SK-N-SH treated with all-trans-retinoic acid at 6 μM for 48 hours (cell line): ENCODE measurements around the gene SH2D1B.
"Not testable (repeated sequence)": the region's sequence is repeated elsewhere in the genome, so short reads cannot be mapped to it uniquely, and the experiment has no call there.

Source experiments
- ATAC-seq: fragments of 200-7000 bp; cut with Tn5 transposase; 3 replicates; pipeline ENCODE4 v1.9.1; 2020; ENCODE audit warnings: mild to moderate bottlenecking, moderate library complexity
- ARNTL ChIP-seq: fragments of 450-650 bp; formaldehyde crosslinking; IDR thresholded peaks from 2 replicates; pipeline ENCODE4 v1.5.0; 2020; ENCODE audit warnings: low read depth, mild to moderate bottlenecking, moderate library complexity, borderline replicate concordance
- BACH2 ChIP-seq: fragments of 250-450 bp; sonication (Bioruptor Pico); IDR thresholded peaks from 2 replicates; pipeline ENCODE4 v1.9.0; 2021; ENCODE audit warnings: mild to moderate bottlenecking, borderline replicate concordance
- CREB5 ChIP-seq: fragments of 250-450 bp; sonication (Bioruptor Pico); IDR thresholded peaks from 2 replicates; pipeline ENCODE4 v1.5.1; 2020; ENCODE audit warnings: low read depth, mild to moderate bottlenecking, moderate library complexity
- CSDC2 ChIP-seq: fragments of 250-450 bp; sonication (Bioruptor Pico); IDR thresholded peaks from 2 replicates; pipeline ENCODE4 v1.5.0; 2020; ENCODE audit warnings: mild to moderate bottlenecking, moderate library complexity
- ESRRG ChIP-seq: fragments of 250-450 bp; sonication (Bioruptor Pico); IDR thresholded peaks from 2 replicates; pipeline ENCODE4 v1.6.1; 2021; ENCODE audit warnings: mild to moderate bottlenecking
- GLIS3 ChIP-seq: fragments of 250-450 bp; sonication (Bioruptor Pico); IDR thresholded peaks from 2 replicates; pipeline ENCODE4 v1.5.0; 2020; ENCODE audit warnings: mild to moderate bottlenecking, moderate library complexity
- ISL1 ChIP-seq: fragments of 250-450 bp; sonication (Bioruptor Pico); IDR thresholded peaks from 2 replicates; pipeline ENCODE4 v2.1.2; 2022; ENCODE audit warnings: mild to moderate bottlenecking, moderate library complexity
- OSR1 ChIP-seq: fragments of 250-450 bp; sonication (Bioruptor Pico); IDR thresholded peaks from 2 replicates; pipeline ENCODE4 v1.8.0; 2022; ENCODE audit warnings: moderate library complexity, mild to moderate bottlenecking, inconsistent platforms
- PPARA ChIP-seq: fragments of 250-450 bp; sonication (Bioruptor Pico); IDR thresholded peaks from 2 replicates; pipeline ENCODE4 v1.5.0; 2020; ENCODE audit warnings: mild to moderate bottlenecking, borderline replicate concordance
- RARB ChIP-seq: fragments of 250-450 bp; sonication (Bioruptor Pico); IDR thresholded peaks from 2 replicates; pipeline ENCODE4 v1.8.0; 2021; ENCODE audit warnings: mild to moderate bottlenecking, moderate library complexity
- SNAI2 ChIP-seq: fragments of 250-450 bp; sonication (Bioruptor Pico); IDR thresholded peaks from 2 replicates; pipeline ENCODE4 v1.5.0; 2020; ENCODE audit warnings: mild to moderate bottlenecking, moderate library complexity
- TCF4 ChIP-seq: fragments of 250-450 bp; sonication (Bioruptor Pico); IDR thresholded peaks from 2 replicates; pipeline ENCODE4 v1.8.0; 2021; ENCODE audit warnings: mild to moderate bottlenecking, moderate library complexity, borderline replicate concordance
- TOX ChIP-seq: fragments of 250-450 bp; sonication (Bioruptor Pico); IDR thresholded peaks from 2 replicates; pipeline ENCODE4 v1.8.0; 2021; ENCODE audit warnings: mild to moderate bottlenecking, moderate library complexity, borderline replicate concordance
- ZFP3 ChIP-seq: fragments of 250-450 bp; sonication (Bioruptor Pico); IDR thresholded peaks from 2 replicates; pipeline ENCODE4 v1.5.0; 2020; ENCODE audit warnings: mild to moderate bottlenecking, moderate library complexity
- ZFP30 ChIP-seq: fragments of 450-650 bp; formaldehyde crosslinking; IDR thresholded peaks from 2 replicates; pipeline ENCODE4 v1.5.0; 2022; ENCODE audit warnings: mild to moderate bottlenecking, moderate library complexity
- ZNF565 ChIP-seq: fragments of 450-650 bp; formaldehyde crosslinking; conservative IDR thresholded peaks from 2 replicates; pipeline ENCODE4 v1.5.0; 2020; ENCODE audit warnings: low read depth, mild to moderate bottlenecking, moderate library complexity
- ZNF70 ChIP-seq: fragments of 450-650 bp; formaldehyde crosslinking; IDR thresholded peaks from 2 replicates; pipeline ENCODE4 v1.5.0; 2020; ENCODE audit warnings: mild to moderate bottlenecking, moderate library complexity
- ZNF8 ChIP-seq: fragments of 450-650 bp; formaldehyde crosslinking; IDR thresholded peaks from 2 replicates; pipeline ENCODE4 v1.5.0; 2020; ENCODE audit warnings: mild to moderate bottlenecking, moderate library complexity
- TF ChIP-seq, protein P1 (sequence below): fragments of 250-450 bp; sonication (Bioruptor Pico); IDR thresholded peaks from 2 replicates; pipeline ENCODE4 v1.5.0; 2020; ENCODE audit warnings: mild to moderate bottlenecking, moderate library complexity
- TF ChIP-seq, protein P2 (sequence below): fragments of 250-450 bp; sonication (Bioruptor Pico); IDR thresholded peaks from 2 replicates; pipeline ENCODE4 v1.5.1; 2021; ENCODE audit warnings: mild to moderate bottlenecking, moderate library complexity

The SH2D1B gene

GRCh38 chr1:162456323-162456722, 44.4 kb upstream of the SH2D1B start:
- no peak for ATAC-seq
- TF ChIP-seq ZFP30 (CRISPR knock-in tag): no peak
- no peak for TF ChIP-seq ZNF8
- no peak for TF ChIP-seq ESRRG (CRISPR knock-in tag)
- TF ChIP-seq ZNF70 (CRISPR knock-in tag): no peak
- TF ChIP-seq, protein P1, sequence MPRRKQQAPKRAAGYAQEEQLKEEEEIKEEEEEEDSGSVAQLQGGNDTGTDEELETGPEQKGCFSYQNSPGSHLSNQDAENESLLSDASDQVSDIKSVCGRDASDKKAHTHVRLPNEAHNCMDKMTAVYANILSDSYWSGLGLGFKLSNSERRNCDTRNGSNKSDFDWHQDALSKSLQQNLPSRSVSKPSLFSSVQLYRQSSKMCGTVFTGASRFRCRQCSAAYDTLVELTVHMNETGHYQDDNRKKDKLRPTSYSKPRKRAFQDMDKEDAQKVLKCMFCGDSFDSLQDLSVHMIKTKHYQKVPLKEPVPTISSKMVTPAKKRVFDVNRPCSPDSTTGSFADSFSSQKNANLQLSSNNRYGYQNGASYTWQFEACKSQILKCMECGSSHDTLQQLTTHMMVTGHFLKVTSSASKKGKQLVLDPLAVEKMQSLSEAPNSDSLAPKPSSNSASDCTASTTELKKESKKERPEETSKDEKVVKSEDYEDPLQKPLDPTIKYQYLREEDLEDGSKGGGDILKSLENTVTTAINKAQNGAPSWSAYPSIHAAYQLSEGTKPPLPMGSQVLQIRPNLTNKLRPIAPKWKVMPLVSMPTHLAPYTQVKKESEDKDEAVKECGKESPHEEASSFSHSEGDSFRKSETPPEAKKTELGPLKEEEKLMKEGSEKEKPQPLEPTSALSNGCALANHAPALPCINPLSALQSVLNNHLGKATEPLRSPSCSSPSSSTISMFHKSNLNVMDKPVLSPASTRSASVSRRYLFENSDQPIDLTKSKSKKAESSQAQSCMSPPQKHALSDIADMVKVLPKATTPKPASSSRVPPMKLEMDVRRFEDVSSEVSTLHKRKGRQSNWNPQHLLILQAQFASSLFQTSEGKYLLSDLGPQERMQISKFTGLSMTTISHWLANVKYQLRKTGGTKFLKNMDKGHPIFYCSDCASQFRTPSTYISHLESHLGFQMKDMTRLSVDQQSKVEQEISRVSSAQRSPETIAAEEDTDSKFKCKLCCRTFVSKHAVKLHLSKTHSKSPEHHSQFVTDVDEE (CRISPR knock-in tag): no peak
- TF ChIP-seq GLIS3 (CRISPR knock-in tag): no peak
- TF ChIP-seq SNAI2: no peak
- TF ChIP-seq RARB (CRISPR knock-in tag): no peak
- TF ChIP-seq ISL1 (CRISPR knock-in tag): no peak
- TF ChIP-seq, protein P2, sequence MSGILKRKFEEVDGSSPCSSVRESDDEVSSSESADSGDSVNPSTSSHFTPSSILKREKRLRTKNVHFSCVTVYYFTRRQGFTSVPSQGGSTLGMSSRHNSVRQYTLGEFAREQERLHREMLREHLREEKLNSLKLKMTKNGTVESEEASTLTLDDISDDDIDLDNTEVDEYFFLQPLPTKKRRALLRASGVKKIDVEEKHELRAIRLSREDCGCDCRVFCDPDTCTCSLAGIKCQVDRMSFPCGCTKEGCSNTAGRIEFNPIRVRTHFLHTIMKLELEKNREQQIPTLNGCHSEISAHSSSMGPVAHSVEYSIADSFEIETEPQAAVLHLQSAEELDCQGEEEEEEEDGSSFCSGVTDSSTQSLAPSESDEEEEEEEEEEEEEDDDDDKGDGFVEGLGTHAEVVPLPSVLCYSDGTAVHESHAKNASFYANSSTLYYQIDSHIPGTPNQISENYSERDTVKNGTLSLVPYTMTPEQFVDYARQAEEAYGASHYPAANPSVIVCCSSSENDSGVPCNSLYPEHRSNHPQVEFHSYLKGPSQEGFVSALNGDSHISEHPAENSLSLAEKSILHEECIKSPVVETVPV (CRISPR knock-in tag): no peak
- TF ChIP-seq CSDC2 (CRISPR knock-in tag): no peak
- no peak for TF ChIP-seq ARNTL (CRISPR knock-in tag)
- TF ChIP-seq ZFP3 (CRISPR knock-in tag): no peak
- no peak for TF ChIP-seq TCF4 (CRISPR knock-in tag)
- no peak for TF ChIP-seq CREB5 (CRISPR knock-in tag)
- no peak for TF ChIP-seq TOX (CRISPR knock-in tag)

- not testable (repeated sequence) for ATAC-seq
Measured at GRCh38 chr1:162454361-162454760, 42.4 kb upstream of the SH2D1B start.

GRCh38 chr1:162446946-162447345, 35.0 kb upstream of the SH2D1B start:
- no peak for TF ChIP-seq ZNF8
- TF ChIP-seq, all 23 proteins: peak for 0
- no peak for ATAC-seq

DNA sequence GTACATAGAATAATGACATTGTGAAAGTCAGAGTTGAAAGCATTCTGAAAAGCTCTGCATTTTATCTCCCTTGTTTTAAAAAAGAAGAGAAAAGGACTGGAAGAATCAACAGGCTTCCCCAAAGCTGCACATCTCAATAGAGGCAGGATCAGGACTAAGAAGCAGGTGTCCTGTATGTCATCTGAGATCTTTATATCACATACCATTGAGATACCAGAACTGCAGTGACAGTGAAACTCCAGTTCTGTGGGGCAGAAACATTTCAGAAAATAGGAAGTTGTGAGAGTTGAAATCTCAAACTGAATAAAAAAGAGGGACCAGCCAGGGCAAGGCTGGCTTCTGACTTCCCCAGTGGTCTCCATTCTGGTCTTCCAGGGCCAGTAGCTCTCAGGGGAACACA, 33.0 kb upstream of the SH2D1B start:
- TF ChIP-seq ARNTL (CRISPR knock-in tag) (no peak), OSR1 (CRISPR knock-in tag) (no peak), ZNF565 (CRISPR knock-in tag) (no peak), PPARA (CRISPR knock-in tag) (no peak), BACH2 (CRISPR knock-in tag) (no peak), ZFP3 (CRISPR knock-in tag) (no peak), GLIS3 (CRISPR knock-in tag) (no peak)
- TF ChIP-seq, protein P2 (CRISPR knock-in tag): no peak
- TF ChIP-seq, protein P1 (CRISPR knock-in tag): no peak
- ATAC-seq: no peak

DNA sequence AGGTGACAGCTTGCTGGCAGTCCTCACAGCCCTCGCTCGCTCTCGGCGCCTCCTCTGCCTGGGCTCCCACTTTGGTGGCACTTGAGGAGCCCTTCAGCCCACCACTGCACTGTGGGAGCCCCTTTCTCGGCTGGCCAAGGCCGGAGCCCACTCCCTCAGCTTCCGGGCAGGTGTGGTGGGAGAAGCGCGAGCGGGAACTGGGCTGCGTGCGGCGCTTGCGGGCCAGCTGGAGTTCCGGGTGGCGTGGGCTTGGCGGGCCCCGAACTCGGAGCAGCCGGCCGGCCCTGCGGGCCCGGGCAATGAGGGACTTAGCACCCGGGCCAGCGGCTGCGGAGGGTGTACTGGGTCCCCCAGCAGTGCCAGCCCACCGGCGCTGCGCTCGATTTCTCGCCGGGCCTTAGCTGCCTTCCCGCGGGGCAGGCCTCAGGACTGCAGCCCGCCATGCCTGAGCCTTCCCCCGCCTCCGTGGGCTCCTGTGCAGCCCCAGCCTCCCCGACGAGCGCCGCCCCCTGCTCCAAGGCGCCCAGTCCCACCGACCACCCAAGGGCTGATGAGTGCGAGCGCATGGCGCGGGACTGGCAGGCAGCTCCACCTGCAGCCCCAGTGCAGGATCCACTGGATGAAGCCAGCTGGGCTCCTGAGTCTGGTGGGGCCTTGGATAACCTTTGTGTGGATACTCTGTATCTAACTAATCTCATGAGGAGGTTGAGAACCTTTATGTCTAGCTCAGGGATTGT, 21.2 kb upstream of the SH2D1B start:
- not testable (repeated sequence) for ATAC-seq
